Large intestine (tissue), 3 donors: ENCODE results near the gene SHANK2. TPM values are rescaled to one million over a fixed set of nuclear protein-coding genes. Genes with fewer than 3 reads are reported as not detected.

Experiments used
- DNase-seq, 2 donors: peaks; one replicate each; pipeline versions ENCODE4 v3.0.0 to v3.0.0-alpha.2; 2013
- H3K27ac ChIP-seq: one replicate; pipeline ENCODE4 v1.5.1; 2013; ENCODE audit warnings: low read length
- H3K27me3 ChIP-seq: 2 replicates; pipeline ENCODE4 v1.6.1; 2013; ENCODE audit warnings: low read length; ENCODE audit not compliant: control insufficient read depth, insufficient read depth
- H3K36me3 ChIP-seq: 2 replicates; pipeline ENCODE4 v1.6.1; 2013; ENCODE audit warnings: low read length; ENCODE audit not compliant: control insufficient read depth, insufficient read depth
- H3K4me1 ChIP-seq: one replicate; pipeline ENCODE4 v1.6.1; 2013; ENCODE audit warnings: low read length; ENCODE audit not compliant: control insufficient read depth, insufficient read depth
- H3K4me3 ChIP-seq: one replicate; pipeline ENCODE4 v1.5.1; 2013; ENCODE audit warnings: low read length
- H3K9me3 ChIP-seq: one replicate; pipeline ENCODE4 v1.6.1; 2013; ENCODE audit warnings: mild to moderate bottlenecking, low read depth, low read length, moderate library complexity; ENCODE audit not compliant: control insufficient read depth
- WGBS: methylation state at CpG from one replicate; pipeline ENCODE4 v1.1.5; 2013; ENCODE audit warnings: low lambda C conversion rate; ENCODE audit not compliant: insufficient coverage; 5-methylcytosine and 5-hydroxymethylcytosine counted together
- polyA plus RNA-seq: library from polyadenylated mRNA; unstranded; fragments of 120-200 nt; gene quantifications from one replicate; pipeline ENCODE4 v1.2.1, GENCODE V29; 2013

The SHANK2 gene
- polyA plus RNA-seq, 1 donor, result 16.5 TPM

DNA sequence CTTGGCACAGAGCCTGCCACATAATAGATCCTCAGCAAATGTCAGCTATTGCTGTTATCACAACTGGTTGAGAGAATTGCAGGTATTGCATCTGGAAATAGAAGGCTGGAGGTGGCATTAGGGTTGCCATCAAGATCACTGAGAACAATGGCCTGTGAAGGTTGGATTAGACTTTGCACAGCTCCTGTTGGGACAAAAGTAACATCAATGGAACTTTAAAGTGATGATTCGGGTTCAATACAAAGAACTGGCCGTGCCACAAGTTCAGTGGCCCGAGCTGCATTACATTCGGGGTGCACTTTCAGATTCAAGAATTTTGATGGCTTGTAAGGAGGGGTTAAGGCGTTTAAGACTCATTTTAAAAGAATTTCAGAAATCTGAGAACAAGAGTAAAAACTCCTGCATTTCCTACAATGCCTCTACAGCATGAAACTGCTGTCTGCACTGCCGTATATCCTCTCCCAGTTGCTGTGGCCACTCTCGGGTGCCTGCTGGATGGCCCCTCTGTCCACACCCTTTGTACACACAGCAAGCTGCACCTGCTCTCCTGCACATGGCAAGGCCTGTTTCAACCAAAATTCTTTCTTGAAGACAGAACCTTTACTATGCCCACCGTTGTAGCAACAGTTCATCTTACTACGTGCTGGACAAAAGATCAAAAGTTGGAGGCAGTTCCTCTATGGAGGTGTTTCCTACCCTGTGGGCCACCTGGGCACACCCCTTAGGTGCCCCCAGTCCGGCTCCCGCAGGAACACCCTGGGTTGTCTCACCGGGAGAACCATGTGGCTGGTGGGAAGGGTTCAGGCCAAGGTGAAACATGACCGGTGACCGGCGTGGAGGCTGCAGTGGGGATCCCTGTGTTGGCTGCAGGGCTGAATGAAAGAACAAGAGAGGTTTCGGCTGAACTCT, 17.5 kb upstream of the SHANK2 start:
- Histone ChIP-seq H3K4me1 (peaks cover 26% of the 10 kb centered on the region), H3K27me3 (no peaks in the 10 kb centered on the region), H3K4me3 (no peak overlapping the region), H3K36me3 (no peaks in the 10 kb centered on the region), H3K27ac (no peak overlapping the region), H3K9me3 (no peaks in the 10 kb centered on the region)
- DNase-seq, result peak in 1 of 2 donors; percentile 39
- 73% methylated on average over 3 of the region's 16 CpGs for WGBS

GRCh38 chr11:71268706-71269321, 16.4 kb upstream of the SHANK2 start:
- peak in 1 of 2 donors; percentile 67 for DNase-seq
- H3K4me1 ChIP-seq, result peaks cover 26% of the 10 kb centered on the region
- WGBS, result no CpG with 5 or more reads among the region's 11 CpGs
- H3K27ac ChIP-seq, result no peak overlapping the region
- no peaks in the 10 kb centered on the region for H3K9me3 ChIP-seq
- H3K36me3 ChIP-seq, result no peaks in the 10 kb centered on the region
- H3K27me3 ChIP-seq, result no peaks in the 10 kb centered on the region
- H3K4me3 ChIP-seq, result no peak overlapping the region

DNA sequence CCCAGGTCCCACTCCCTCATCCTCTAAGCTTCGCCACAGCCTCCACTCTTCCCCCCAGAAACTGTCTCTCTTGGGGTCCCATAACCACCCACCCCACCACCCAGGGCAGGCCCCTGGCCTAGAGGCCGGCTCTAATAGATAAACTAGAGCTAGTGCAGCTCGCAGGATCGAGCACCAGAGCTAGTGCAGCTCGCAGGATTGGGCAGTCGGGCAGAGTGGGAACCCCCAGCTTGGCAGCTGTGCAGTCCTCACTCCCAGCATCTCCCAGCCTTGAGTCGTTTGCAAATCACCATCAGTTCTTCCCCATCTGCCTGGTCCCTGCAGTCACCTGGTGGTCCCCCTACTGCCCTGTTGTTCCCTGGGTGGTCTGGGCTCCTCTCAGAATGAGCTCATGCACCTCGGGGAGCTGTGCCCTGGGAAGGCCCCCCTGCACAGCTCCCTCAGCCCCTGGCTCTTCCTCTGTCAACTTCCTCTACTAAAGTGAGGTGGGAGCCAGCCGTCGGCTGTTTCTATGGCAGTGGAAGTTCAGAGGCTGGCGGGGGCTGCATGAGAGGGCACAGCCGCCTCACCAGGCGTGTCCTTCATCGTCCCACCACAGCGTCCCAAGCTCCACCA, 15.5 kb upstream of the SHANK2 start:
- Histone ChIP-seq H3K27me3 (no peaks in the 10 kb centered on the region), H3K4me3 (no peak overlapping the region), H3K9me3 (no peaks in the 10 kb centered on the region), H3K36me3 (no peaks in the 10 kb centered on the region), H3K4me1 (peaks cover 26% of the 10 kb centered on the region), H3K27ac (no peak overlapping the region)
- no CpG with 5 or more reads among the region's 15 CpGs for WGBS
- no peak for DNase-seq

DNA sequence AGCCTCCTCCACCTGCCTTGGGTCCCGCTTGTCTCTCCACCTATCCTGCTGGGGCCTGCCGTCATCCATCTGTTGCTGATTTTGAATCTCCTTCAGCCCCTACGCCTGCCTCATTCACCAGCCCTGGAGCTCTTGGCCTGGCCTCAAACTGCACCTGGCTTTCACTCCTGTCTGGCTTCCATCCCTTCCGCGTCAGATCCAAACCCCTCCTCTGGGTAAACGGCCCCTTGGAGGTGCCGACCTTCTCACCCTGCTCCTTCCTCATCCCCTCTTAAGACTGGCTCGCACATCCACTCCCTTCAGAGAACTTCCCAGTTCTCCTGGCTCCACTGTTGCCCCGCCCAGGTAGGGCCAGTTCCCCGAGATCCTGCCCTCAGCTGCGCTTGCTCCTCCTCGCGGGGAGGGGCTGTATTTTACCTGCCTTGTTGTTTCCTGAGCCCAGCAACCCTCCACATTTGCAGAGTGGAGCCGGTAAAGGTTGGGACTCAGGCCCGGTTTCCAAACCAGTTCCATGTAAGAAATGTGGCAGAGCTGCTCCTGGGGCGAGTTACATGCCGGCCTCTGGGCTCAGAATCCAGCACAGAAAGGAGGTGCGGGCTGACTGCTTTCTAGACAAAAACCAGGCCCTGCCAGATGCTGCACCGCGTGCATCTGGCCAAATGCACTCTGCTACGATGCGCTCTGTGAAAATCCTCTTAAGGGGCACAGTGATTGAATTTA, 13.9 kb upstream of the SHANK2 start:
- WGBS, result 40% methylated on average over 1 of the region's 22 CpGs

DNA sequence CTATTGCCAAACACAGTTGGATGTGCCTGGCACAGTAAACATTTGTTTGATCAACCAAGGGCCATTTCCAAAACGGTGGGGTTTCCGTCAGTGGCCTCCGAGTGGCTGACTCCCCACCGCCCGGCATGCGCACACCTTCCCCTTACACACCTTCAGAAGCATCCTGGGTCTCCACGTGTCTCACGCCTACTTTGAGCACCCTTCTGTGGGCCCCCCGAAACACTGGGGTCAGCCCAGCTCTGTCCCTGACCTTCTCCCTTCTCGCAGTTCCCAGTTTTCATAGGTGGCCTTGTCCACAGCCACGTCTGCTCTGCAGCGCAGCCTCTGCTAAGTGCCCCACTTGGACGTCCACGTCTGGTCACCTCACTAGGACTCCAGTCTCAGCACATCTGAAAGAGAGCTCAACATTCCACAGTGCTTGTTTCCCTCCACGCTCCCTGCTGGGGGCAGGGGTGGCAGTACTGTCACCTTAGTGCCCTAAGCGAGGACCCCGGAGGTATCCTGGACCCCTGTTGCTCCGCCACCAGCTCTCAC, 13.2 kb upstream of the SHANK2 start:
- WGBS, result no CpG with 5 or more reads among the region's 18 CpGs
- H3K4me3 ChIP-seq, result no peak overlapping the region
- no peak overlapping the region for H3K27ac ChIP-seq

More for the DNA sequence above, 13.9 kb upstream of the SHANK2 start:
- Histone ChIP-seq H3K27ac (no peak overlapping the region), H3K4me1 (peaks cover 26% of the 10 kb centered on the region), H3K27me3 (no peaks in the 10 kb centered on the region), H3K9me3 (no peaks in the 10 kb centered on the region), H3K4me3 (no peak overlapping the region), H3K36me3 (no peaks in the 10 kb centered on the region)
- DNase-seq, result peak in 1 of 2 donors; percentile 46

DNA sequence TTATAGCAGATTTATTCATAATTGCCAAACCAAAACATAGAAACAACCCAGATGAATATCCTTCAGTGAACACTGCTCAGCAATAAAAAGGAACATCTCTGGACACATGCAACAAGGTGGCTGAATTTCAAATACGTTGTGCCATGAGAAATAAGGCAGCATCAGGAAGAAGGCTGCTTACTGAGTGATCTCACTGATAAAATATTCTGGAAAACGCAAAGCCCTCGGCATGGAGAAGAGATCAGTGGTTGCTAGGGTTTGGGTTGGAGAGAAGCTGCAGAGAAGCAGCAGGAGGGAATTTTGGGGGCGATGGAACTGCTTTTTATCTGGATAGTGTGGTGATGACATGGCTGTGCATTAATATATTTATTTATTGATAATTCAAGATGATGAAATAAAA, 11.0 kb upstream of the SHANK2 start:
- WGBS, result 89% methylated on average over 1 of the region's 4 CpGs
- Histone ChIP-seq H3K27me3 (no peaks in the 10 kb centered on the region), H3K36me3 (no peaks in the 10 kb centered on the region), H3K4me1 (peaks cover 10% of the 10 kb centered on the region), H3K9me3 (no peaks in the 10 kb centered on the region), H3K4me3 (no peak overlapping the region), H3K27ac (no peak overlapping the region)
- no peak for DNase-seq

More for the DNA sequence above, 13.2 kb upstream of the SHANK2 start:
- Histone ChIP-seq H3K4me1 (peaks cover 26% of the 10 kb centered on the region), H3K9me3 (no peaks in the 10 kb centered on the region), H3K27me3 (no peaks in the 10 kb centered on the region), H3K36me3 (no peaks in the 10 kb centered on the region)
- DNase-seq, result no peak

- no peaks in the 10 kb centered on the region for H3K9me3 ChIP-seq
- DNase-seq, result no peak
- H3K36me3 ChIP-seq, result no peaks in the 10 kb centered on the region
- H3K4me3 ChIP-seq, result no peak overlapping the region
- H3K4me1 ChIP-seq, result peaks cover 13% of the 10 kb centered on the region
- peaks cover 6% of the 10 kb centered on the region for H3K27me3 ChIP-seq
- no CpG with 5 or more reads among the region's 11 CpGs for WGBS
- no peak overlapping the region for H3K27ac ChIP-seq
These were observed 3.6 kb upstream of the SHANK2 start for GRCh38 chr11:71255800-71256479.

- H3K4me1 ChIP-seq, result peaks cover 19% of the 10 kb centered on the region
- peaks cover 12% of the 10 kb centered on the region for H3K27me3 ChIP-seq
- H3K27ac ChIP-seq, result no peak overlapping the region
- WGBS, result 81% methylated on average over 3 of the region's 5 CpGs
- DNase-seq, result peak in 1 of 2 donors; percentile 35
- H3K9me3 ChIP-seq, result no peaks in the 10 kb centered on the region
- no peak overlapping the region for H3K4me3 ChIP-seq
- no peaks in the 10 kb centered on the region for H3K36me3 ChIP-seq
These were observed 2.9 kb upstream of the SHANK2 start for GRCh38 chr11:71255323-71255722.

- no peak overlapping the region for H3K4me3 ChIP-seq
- 36% methylated on average over 3 of the region's 5 CpGs for WGBS
- no peaks in the 10 kb centered on the region for H3K36me3 ChIP-seq
- peak overlapping the region; percentile 91 for H3K27ac ChIP-seq
- peaks cover 13% of the 10 kb centered on the region for H3K27me3 ChIP-seq
- H3K4me1 ChIP-seq, result peaks cover 24% of the 10 kb centered on the region
- DNase-seq, result no peak
- no peaks in the 10 kb centered on the region for H3K9me3 ChIP-seq
These were observed 1.4 kb upstream of the SHANK2 start for GRCh38 chr11:71253794-71254193.
